CD4-positive, alpha-beta T cell treated with Interferon gamma for 1 hour (primary cell): ENCODE results near the gene SIRT7.
"Not testable (repeated sequence)": the region's sequence is repeated elsewhere in the genome, so short reads cannot be mapped to it uniquely, and the experiment has no call there.

ENCODE experiments used
- DNase-seq: peaks from one replicate; pipeline ENCODE4 v3.0.0-alpha.2; 2020

The SIRT7 gene

GRCh38 chr17:81954131-81955057 is 36.4 kb upstream of the SIRT7 start:
- no peak for DNase-seq

GRCh38 chr17:81953443-81953842 is 35.5 kb upstream of the SIRT7 start:
- DNase-seq, result not testable (repeated sequence)

GRCh38 chr17:81952792-81953228 is 34.8 kb upstream of the SIRT7 start:
- DNase-seq, result no peak

GRCh38 chr17:81951785-81952684 is 34.1 kb upstream of the SIRT7 start:
- DNase-seq, result no peak

GRCh38 chr17:81950501-81950900 is 32.5 kb upstream of the SIRT7 start:
- no peak for DNase-seq

- no peak for DNase-seq
Measured at GRCh38 chr17:81948635-81949378, 30.8 kb upstream of the SIRT7 start.

GRCh38 chr17:81947189-81947588 is 29.2 kb upstream of the SIRT7 start, which contains the start of gene MYADML2:
MYADML2 (minus strand) TSS chr17:81947233; CDS start chr17:81941741, 5,492 bp downstream.
- no peak for DNase-seq

- DNase-seq, result no peak
Measured at GRCh38 chr17:81944858-81945257, 26.9 kb upstream of the SIRT7 start.

- DNase-seq, result no peak
Measured at GRCh38 chr17:81942167-81942553, 24.2 kb upstream of the SIRT7 start.

- DNase-seq, result no peak
Measured at GRCh38 chr17:81941484-81942166, 23.6 kb upstream of the SIRT7 start.

- no peak for DNase-seq
Measured at GRCh38 chr17:81940538-81941483, 22.8 kb upstream of the SIRT7 start.

- DNase-seq, result no peak
Measured at GRCh38 chr17:81939881-81940385, 22.0 kb upstream of the SIRT7 start.

- DNase-seq, result no peak
Measured at GRCh38 chr17:81939218-81939617, 21.2 kb upstream of the SIRT7 start.

- no peak for DNase-seq
Measured at GRCh38 chr17:81935709-81936084, 17.7 kb upstream of the SIRT7 start.

- no peak for DNase-seq
Measured at GRCh38 chr17:81934850-81935708, 17.1 kb upstream of the SIRT7 start.

GRCh38 chr17:81934098-81934757 is 16.3 kb upstream of the SIRT7 start:
- DNase-seq, result no peak

- DNase-seq, result no peak
Measured at GRCh38 chr17:81933178-81933699, 15.3 kb upstream of the SIRT7 start.

GRCh38 chr17:81932333-81932983 is 14.5 kb upstream of the SIRT7 start:
- no peak for DNase-seq
